Measurements from ENCODE around the gene GPI.

DNA sequence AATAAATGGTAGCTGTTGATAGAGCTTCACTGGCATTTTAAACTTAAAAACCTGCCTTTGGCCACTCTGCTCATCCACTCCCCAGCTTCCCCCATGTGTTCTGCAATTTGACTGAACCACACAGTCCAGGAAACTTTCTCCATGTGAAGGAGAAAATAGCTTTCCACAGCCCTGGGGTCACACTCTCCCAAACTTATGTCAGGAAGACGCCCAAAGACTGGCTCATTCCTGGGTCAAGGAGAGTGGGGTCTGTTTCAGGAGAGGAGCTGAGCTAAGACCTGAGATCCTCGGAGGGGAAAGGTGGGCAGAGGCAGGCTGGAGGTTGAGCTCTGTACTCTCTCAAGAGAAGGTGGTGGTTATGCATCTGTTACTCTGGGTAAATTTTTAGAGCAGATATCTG, 48.7 kb upstream of the GPI start:
- TF ChIP-seq, protein P1, sequence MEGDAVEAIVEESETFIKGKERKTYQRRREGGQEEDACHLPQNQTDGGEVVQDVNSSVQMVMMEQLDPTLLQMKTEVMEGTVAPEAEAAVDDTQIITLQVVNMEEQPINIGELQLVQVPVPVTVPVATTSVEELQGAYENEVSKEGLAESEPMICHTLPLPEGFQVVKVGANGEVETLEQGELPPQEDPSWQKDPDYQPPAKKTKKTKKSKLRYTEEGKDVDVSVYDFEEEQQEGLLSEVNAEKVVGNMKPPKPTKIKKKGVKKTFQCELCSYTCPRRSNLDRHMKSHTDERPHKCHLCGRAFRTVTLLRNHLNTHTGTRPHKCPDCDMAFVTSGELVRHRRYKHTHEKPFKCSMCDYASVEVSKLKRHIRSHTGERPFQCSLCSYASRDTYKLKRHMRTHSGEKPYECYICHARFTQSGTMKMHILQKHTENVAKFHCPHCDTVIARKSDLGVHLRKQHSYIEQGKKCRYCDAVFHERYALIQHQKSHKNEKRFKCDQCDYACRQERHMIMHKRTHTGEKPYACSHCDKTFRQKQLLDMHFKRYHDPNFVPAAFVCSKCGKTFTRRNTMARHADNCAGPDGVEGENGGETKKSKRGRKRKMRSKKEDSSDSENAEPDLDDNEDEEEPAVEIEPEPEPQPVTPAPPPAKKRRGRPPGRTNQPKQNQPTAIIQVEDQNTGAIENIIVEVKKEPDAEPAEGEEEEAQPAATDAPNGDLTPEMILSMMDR (conservative IDR thresholded peaks at IDR 0.05 in 1 of 2, IDR thresholded peaks at IDR 0.05 in 1 of 2; ENCODE audit: extremely low read depth in 1 of 2, insufficient read depth in 1 of 2, low read depth in 1 of 2, low read length in 2 of 2), result no peak
- no peak for TF ChIP-seq EZH2 (IDR thresholded peaks at IDR 0.05; ENCODE audit: borderline replicate concordance, low read length)
